Measurements from ENCODE around the gene ZNF710.

ZNF710 gene

GRCh38 chr15:90020021-90020735, 19.1 kb downstream of the ZNF710 start:
- no peak for DNase-seq

- no peak for DNase-seq
Observed at GRCh38 chr15:90020936-90021507, 19.9 kb downstream of the ZNF710 start.

GRCh38 chr15:90022345-90022744, 21.2 kb downstream of the ZNF710 start:
- no peak for DNase-seq

- no peak for DNase-seq
Observed at GRCh38 chr15:90022905-90023700, 22.0 kb downstream of the ZNF710 start.

GRCh38 chr15:90024406-90024805, 23.3 kb downstream of the ZNF710 start:
- DNase-seq: no peak

GRCh38 chr15:90025489-90026033, 24.4 kb downstream of the ZNF710 start:
- DNase-seq: no peak

- DNase-seq: no peak
Observed at GRCh38 chr15:90028376-90028944, 27.3 kb downstream of the ZNF710 start.

- DNase-seq: no peak
Observed at GRCh38 chr15:90029024-90029423, 27.9 kb downstream of the ZNF710 start.

GRCh38 chr15:90030376-90030775, 29.3 kb downstream of the ZNF710 start:
- DNase-seq: no peak

- no peak for DNase-seq
Observed at GRCh38 chr15:90031231-90031791, 30.2 kb downstream of the ZNF710 start.

GRCh38 chr15:90033006-90033405, 31.9 kb downstream of the ZNF710 start:
- DNase-seq: no peak

- no peak for DNase-seq
Observed at GRCh38 chr15:90033448-90033847, 32.3 kb downstream of the ZNF710 start.

GRCh38 chr15:90035095-90035839, 34.1 kb downstream of the ZNF710 start:
- DNase-seq: no peak

GRCh38 chr15:90035840-90036230, 34.7 kb downstream of the ZNF710 start:
- no peak for DNase-seq

GRCh38 chr15:90036343-90036742, 35.2 kb downstream of the ZNF710 start:
- peak; percentile 59 for DNase-seq

GRCh38 chr15:90036806-90037510, 35.8 kb downstream of the ZNF710 start:
- DNase-seq: no peak

GRCh38 chr15:90037511-90037860, 36.4 kb downstream of the ZNF710 start:
- DNase-seq: no peak

GRCh38 chr15:90037961-90038631, 37.0 kb downstream of the ZNF710 start:
- DNase-seq: no peak

GRCh38 chr15:90038632-90039095, 37.5 kb downstream of the ZNF710 start:
- DNase-seq: no peak

GRCh38 chr15:90039996-90040395, 38.9 kb downstream of the ZNF710 start:
- no peak for DNase-seq

- no peak for DNase-seq
Observed at GRCh38 chr15:90040618-90041017, 39.5 kb downstream of the ZNF710 start.
